GM03348 (cell line): ENCODE results near the gene TET3.

Source experiments
- DNase-seq: peaks from one replicate; pipeline ENCODE4 v3.0.0; 2012; ENCODE audit warnings: low spot score

Gene TET3

GRCh38 chr2:73964223-73964622 lies 20.5 kb upstream of the TET3 start:
- DNase-seq = no peak

- DNase-seq = no peak
These were observed 19.7 kb upstream of the TET3 start for GRCh38 chr2:73965053-73965452.

- no peak for DNase-seq
These were observed 16.3 kb upstream of the TET3 start for GRCh38 chr2:73968357-73968937.

GRCh38 chr2:73969356-73969755 lies 15.4 kb upstream of the TET3 start:
- no peak for DNase-seq

- no peak for DNase-seq
These were observed 14.4 kb upstream of the TET3 start for GRCh38 chr2:73970141-73970803.

- DNase-seq = no peak
These were observed 13.7 kb upstream of the TET3 start for GRCh38 chr2:73970850-73971471.

GRCh38 chr2:73971722-73972121 lies 13.0 kb upstream of the TET3 start:
- DNase-seq = no peak

GRCh38 chr2:73972846-73973245 lies 11.9 kb upstream of the TET3 start:
- DNase-seq = no peak

- no peak for DNase-seq
These were observed 9.0 kb upstream of the TET3 start for GRCh38 chr2:73975731-73976130.

GRCh38 chr2:73976803-73977202 lies 7.9 kb upstream of the TET3 start:
- no peak for DNase-seq

GRCh38 chr2:73977466-73977865 lies 7.2 kb upstream of the TET3 start:
- DNase-seq = no peak

- no peak for DNase-seq
These were observed 5.7 kb upstream of the TET3 start for GRCh38 chr2:73979021-73979420.

GRCh38 chr2:73979686-73980085 lies 5.0 kb upstream of the TET3 start:
- peak; percentile 91 for DNase-seq

GRCh38 chr2:73980566-73980965 lies 4.1 kb upstream of the TET3 start:
- no peak for DNase-seq

- peak; percentile 45 for DNase-seq
These were observed 3.4 kb upstream of the TET3 start for GRCh38 chr2:73981081-73982001.

GRCh38 chr2:73982140-73982617 lies 2.5 kb upstream of the TET3 start:
- DNase-seq = peak; percentile 55

- DNase-seq = no peak
These were observed 1.1 kb upstream of the TET3 start for GRCh38 chr2:73983322-73984202.

GRCh38 chr2:73984922-73985307 lies 205 bp downstream of the TET3 start:
- DNase-seq = peak; percentile 55

GRCh38 chr2:73985308-73986084 lies 786 bp downstream of the TET3 start:
- peak; percentile 46 for DNase-seq

- no peak for DNase-seq
These were observed 1.5 kb downstream of the TET3 start for GRCh38 chr2:73986085-73986681.
